Measurements from ENCODE around the gene ACTMAP. TPM values are rescaled to one million over a fixed set of nuclear protein-coding genes. Genes with fewer than 3 reads are reported as not detected.
A peak's percentile ranks its signal among the peaks of the same experiment; 100 is the strongest.

ACTMAP gene
- total and polyA plus RNA-seq, 2 of the 13 experiments (the other 11 are each of a cell fraction or from before 2014, with no cell fraction given) = 2.2 to 7.9 TPM

DNA sequence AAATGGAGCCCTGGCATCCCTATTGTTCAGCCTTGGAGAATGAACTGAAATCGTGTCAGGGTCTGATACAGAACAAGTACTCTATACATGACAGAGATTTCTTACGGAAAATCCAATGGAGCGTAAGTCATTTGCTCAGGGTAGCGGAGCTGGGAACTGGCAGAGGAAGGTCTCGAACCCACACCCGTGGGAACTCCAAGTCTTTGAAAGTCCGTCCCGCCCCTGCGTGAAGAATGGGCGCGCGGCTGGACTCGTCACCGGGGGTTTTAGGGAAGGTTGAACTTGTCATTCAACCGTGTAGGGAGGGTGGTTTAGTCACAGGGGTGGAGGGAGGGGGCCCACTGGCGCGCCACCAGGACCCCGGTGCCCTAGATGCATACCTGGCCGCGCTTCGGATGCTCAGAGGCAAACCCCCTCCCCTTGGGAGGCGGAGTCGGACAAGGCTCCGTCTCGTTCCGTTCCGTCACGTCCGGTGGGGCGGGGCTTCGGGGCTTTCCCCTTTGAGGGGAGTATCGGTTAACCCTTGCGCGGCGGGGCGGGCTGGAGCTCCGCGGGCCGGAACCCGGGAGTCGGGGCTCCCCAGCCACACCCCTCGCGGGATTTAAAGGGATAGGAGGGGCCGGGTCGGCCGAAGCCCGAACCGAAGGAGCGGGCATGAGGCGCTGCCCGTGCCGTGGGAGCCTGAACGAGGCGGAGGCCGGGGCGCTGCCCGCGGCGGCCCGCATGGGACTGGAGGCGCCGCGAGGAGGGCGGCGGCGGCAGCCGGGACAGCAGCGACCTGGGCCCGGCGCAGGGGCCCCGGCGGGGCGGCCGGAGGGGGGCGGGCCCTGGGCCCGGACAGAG is 33.6 kb downstream of the ACTMAP start, which contains the start of the genes COQ8B and ITPKC (continued):
- TF ChIP-seq ZNF512 (CRISPR knock-in tag; IDR thresholded peaks at IDR 0.05) (no peak), PHB2 (IDR thresholded peaks at IDR 0.05; ENCODE audit: partially characterized antibody) (no peak), FOSL2 (CRISPR knock-in tag; IDR thresholded peaks at IDR 0.05) (peak; percentile 25; the same call in 1 of the 2 replicates), ZNF12 (CRISPR knock-in tag; IDR thresholded peaks at IDR 0.05) (no peak), GABPB1 (CRISPR knock-in tag; IDR thresholded peaks at IDR 0.05) (peak; percentile 95), ZNF256 (CRISPR knock-in tag; conservative IDR thresholded peaks at IDR 0.05) (no peak), HNRNPH1 (optimal IDR thresholded peaks at IDR 0.05; ENCODE audit: low read depth, low read length) (no peak), IKZF1 (IDR thresholded peaks at IDR 0.05) (no peak), NR2F2 (IDR thresholded peaks at IDR 0.05; ENCODE audit: borderline replicate concordance, low read depth) (no peak; the same call in 1 of the 2 replicates), ZNF674 (CRISPR knock-in tag; IDR thresholded peaks at IDR 0.05; ENCODE audit: low read depth) (no peak), ZBTB10 (CRISPR knock-in tag; IDR thresholded peaks at IDR 0.05; ENCODE audit: borderline replicate concordance) (peak; percentile 50; the same call in 1 of the 2 replicates), SRSF9 (IDR thresholded peaks at IDR 0.05; ENCODE audit: borderline replicate concordance, insufficient read depth, low read depth, low read length, poor library complexity, severe bottlenecking) (no peak), ZNF776 (CRISPR knock-in tag; IDR thresholded peaks at IDR 0.05) (no peak), KLF9 (CRISPR knock-in tag; IDR thresholded peaks at IDR 0.05; ENCODE audit: low read depth) (no peak)
- TF ChIP-seq, protein P1, sequence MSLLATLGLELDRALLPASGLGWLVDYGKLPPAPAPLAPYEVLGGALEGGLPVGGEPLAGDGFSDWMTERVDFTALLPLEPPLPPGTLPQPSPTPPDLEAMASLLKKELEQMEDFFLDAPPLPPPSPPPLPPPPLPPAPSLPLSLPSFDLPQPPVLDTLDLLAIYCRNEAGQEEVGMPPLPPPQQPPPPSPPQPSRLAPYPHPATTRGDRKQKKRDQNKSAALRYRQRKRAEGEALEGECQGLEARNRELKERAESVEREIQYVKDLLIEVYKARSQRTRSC (CRISPR knock-in tag; IDR thresholded peaks at IDR 0.05; ENCODE audit: low read depth) = no peak
- TF ChIP-seq, protein P2, sequence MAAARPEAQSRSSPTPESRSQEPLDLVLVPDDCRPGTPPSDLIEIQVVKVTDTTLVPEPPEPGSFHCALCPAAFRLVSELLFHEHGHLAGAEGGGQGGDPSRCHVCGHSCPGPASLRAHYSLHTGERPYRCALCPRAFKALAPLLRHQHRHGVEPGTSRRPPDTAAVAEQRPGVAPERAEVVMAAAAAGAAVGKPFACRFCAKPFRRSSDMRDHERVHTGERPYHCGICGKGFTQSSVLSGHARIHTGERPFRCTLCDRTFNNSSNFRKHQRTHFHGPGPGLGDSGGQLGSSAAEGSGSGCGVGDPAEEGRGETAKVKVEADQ (CRISPR knock-in tag; IDR thresholded peaks at IDR 0.05; ENCODE audit: borderline replicate concordance) = no peak
- TF ChIP-seq, protein P3, sequence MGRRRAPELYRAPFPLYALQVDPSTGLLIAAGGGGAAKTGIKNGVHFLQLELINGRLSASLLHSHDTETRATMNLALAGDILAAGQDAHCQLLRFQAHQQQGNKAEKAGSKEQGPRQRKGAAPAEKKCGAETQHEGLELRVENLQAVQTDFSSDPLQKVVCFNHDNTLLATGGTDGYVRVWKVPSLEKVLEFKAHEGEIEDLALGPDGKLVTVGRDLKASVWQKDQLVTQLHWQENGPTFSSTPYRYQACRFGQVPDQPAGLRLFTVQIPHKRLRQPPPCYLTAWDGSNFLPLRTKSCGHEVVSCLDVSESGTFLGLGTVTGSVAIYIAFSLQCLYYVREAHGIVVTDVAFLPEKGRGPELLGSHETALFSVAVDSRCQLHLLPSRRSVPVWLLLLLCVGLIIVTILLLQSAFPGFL (CRISPR knock-in tag; IDR thresholded peaks at IDR 0.05) = no peak
